ENCODE results near the gene FCN2.

Gene FCN2

DNA sequence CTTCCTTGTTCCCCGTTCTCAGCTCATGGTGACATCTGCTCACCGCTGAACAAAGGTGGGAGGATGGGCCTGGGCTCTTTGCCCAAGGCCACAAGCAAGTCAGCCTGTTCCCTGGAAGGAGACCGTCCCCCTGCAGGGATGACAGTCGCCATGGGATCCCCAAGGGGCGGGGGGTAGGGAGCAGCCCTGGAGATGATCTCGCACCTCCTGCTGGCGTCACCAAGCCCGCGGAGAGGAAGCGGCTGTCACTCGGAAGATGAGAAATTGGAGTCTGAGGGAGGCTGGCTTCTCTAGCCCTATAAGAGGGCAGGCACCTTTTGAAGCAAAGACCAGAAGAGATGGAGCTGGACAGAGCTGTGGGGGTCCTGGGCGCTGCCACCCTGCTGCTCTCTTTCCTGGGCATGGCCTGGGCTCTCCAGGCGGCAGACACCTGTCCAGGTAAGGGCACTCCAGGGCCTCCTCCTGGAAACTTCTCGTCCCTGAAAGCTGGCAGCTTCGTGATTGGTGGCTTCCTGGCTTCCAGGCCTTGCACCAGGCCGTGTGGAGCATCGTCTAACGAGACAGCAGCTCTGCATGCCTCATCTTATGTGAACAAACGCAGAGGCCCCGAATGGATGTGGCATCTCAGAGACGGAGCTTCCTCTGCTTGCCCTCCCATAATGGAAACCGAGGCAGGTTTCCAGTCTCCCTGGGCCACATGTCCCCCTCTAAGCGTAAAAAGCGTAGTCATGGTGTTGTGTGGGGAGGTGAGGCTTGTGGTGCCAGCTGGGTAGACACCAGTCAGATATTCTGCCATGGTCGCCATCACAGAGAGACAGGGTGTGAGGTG lies at the start of gene FCN2:
FCN2 (plus strand) TSS at position 327 of the 829 bp plus-strand sequence; CDS start at position 339, 12 bp downstream.
- DNase-seq, result no peak

DNA sequence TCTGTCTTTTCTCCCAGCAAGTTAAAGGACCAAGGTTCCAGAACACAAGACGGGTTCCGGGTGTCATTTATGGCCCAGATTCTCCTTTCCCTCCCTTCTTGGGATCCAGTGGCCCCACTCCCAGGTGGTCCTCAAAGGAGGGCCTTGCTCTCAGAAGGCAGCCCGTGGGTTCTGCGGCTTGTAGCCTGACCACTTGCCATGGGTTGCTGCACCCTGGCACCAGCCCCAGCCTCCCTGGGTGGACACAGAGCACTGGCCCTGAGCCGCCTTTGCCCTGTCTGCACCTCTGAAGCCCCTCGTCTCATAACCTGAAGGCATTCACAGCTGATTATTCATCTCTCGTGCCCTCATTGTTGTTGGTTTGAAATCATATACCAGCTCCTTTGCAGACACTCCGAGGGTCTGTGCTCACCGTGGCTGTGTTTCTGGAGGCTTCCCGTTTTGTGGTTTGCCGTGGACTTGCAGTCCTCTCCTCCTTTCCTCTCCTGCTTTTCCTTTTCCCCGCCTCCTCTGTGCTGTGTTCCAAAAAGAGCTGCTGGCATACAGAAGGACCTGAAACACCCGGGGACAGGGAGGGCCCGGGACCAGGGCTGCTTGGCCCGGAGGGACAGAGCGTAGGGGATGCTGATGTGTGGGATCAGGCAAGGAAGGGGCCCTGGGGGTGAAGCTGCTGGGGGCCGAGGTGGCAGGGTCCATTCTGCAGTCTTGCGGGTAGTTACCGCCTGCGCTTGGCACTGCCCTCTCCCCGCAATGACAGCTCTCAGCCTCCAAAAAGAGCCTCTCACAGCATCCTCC lies 49.5 kb upstream of the FCN2 start:
- DNase-seq, result no peak

DNA sequence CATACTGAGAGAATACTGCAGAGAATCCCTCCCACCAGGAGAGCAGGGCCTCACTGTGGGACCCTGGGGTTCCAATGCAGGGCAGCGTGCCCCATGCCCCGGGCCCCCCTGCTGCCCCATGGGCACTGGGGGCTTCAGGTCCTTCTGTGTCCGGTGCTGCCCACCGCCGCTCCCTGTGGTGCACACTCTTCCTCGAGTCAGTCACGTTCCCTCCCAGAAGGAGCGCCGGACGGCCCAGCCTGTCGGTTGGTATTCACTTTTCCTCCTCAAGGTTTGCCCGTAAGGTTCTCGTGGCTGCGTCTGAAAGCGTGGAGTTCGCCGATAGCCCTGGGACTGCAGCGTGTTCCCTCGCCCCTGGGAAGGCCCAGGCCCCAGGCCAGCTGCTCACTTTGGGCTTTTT lies 48.1 kb upstream of the FCN2 start:
- DNase-seq, result no peak

DNA sequence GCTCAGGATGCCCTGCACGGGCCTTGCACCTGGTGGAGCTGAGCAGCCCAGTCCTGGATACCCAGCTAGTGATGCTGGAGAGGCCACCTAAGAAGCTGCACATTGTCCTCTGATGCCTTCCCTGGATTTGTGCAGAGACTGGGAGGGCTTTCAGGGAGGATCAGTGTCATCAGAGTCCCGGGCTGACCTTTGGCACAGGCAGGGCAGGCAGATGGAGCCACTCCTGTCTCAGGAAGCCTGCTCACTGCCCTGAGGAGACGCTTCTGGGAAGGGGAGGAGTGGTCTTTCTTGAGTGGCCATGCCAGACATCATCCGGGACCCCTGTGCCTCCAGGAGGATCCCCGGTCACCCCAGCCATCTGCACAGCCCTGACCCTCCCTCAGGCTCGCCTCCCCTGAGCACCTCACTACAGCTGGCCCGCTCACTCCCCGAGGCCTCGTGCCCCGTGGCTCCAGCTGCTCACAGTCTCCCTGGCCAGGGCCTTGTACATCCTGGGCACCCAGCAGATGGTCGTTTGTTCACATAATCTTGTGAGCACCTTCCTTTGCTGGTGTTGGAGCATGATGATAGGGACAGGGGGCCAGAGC lies 47.2 kb upstream of the FCN2 start:
- no peak for DNase-seq

DNA sequence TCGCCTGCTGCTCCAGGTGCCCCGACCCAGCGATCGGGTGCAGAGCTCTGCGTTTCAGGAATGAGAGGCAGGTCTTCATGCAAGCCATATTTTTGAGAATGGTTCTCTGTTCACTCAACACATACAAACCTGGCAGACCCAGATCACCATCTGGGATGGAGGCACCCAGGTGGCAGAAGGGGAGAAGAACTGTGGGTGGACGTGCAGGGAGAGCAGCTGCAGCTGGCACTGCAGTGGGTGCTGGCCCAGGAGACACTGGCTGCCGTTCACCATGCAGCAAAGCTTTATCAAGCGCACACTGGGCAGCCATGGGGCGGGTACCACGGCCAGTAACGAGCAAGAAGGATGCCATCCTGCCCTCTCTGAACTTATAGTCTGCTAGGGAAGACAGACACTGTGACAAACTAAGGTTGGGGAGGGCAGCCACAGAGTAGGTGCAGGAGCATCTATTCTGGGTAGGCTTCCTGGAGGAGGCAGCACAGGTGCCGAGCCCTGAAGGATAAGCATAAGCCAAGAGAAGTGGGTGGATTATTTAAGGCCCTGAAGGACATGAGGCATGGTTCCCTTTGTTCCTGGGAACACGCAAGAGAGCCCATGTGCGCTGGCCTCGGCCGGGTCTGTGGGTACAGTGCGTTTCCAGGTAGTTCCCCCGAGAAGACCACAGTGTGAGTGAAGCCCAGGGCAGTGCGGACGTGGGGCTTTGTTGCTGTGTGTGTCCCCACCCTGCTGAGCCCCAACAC lies 46.2 kb upstream of the FCN2 start:
- no peak for DNase-seq

DNA sequence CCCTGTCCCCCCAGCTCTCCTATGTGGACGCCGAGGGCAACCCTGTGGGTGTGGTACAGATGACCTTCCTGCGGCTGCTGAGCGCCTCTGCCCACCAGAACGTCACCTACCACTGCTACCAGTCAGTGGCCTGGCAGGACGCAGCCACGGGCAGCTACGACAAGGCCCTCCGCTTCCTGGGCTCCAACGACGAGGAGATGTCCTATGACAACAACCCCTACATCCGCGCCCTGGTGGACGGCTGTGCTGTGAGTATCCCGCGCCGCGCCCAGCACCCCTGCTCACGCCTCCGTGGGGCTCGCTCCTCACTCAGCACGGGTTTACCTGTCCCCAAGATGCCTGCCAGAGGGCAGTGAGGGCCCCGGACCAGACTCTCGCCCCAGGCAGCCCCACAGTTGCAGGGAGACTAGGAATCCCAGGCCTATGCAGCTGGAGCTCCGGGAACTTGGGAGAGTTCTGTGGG lies 45.6 kb upstream of the FCN2 start:
- DNase-seq, result no peak

DNA sequence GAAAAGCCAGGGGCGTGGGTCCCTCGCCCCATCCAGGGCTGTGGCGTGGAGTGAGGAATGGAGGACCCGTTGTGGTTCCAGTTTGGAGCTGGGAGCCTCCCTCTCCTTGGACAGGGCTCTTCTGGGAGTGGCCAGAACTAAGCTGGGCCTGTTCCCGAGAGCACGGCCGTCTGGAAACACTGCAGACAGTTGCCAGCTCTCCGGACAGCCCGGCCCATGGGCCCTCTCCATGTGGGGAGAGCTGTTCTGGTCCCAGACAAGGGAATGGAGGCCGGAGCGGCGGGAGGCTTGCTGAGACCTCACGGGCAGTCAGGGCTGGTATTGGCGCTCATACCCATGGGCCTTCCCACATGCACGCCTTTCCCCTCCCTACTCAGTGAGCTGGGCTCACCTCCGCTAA lies 45.2 kb upstream of the FCN2 start:
- no peak for DNase-seq

DNA sequence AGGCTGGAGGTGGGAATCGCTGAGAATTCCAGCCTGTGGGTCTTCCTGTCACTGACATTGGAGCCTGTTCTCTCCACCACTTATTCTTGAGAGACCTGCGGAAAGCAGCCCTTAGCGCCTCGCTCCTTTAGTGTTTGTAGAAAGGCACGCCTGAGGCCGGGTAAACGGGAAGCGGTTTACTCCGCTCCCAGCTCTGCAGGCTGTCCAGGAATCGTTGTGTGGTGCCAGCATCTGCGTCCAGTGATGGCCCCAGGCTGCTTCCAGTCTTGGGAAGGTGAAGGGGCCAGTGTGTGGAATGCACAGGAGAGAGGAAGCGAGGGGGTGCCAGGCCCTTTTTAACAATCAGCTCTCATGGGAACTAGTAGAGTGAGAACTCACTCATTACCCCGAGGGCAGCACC lies 44.6 kb upstream of the FCN2 start:
- DNase-seq, result no peak

DNA sequence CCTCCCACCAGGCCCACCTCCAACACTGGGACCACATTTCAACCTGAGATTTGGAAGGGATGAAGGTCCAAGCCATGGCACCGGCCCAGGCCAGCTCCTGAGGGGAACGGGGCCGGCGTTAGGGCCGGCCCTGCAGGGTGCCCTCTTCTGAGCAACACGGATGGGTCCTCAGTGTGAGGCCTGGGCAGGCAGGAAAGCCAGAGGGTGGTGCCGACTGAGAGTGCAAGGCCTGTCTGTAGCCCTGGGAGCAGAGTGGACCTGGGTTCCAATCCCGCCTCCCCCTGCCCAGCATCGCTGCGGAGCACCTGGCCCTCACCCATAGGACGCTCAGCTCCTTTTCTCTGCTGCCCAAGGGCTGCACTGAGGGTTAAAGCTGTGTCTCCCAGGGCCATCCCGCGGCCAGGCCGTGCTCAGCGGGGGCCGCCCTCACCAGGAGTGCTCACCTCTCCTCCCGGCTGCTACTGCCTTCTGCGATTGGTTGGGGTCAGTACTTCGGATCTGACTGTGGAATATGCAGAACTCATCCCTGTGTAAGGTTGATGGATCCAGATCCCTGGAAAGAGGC lies 44.1 kb upstream of the FCN2 start:
- no peak for DNase-seq

DNA sequence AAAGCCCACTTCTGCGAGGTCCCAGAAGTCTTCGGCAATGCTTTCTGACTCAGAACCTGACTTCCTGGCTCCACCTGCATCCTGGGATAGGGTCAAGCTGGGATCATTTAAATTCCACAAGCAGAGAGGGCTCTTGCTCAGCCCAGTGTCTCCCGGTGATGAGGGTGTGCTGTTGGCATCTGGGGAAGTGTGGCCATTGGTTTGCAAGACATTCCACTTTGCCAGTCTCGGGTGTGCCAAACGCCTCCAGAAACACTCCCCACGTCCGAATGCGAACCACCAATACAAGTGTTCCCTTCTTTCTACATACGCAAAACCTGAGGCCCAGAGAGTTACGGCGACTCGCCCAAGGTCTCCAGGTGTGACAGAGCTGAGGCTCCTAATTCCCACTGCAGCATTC lies 43.1 kb upstream of the FCN2 start:
- DNase-seq, result no peak

DNA sequence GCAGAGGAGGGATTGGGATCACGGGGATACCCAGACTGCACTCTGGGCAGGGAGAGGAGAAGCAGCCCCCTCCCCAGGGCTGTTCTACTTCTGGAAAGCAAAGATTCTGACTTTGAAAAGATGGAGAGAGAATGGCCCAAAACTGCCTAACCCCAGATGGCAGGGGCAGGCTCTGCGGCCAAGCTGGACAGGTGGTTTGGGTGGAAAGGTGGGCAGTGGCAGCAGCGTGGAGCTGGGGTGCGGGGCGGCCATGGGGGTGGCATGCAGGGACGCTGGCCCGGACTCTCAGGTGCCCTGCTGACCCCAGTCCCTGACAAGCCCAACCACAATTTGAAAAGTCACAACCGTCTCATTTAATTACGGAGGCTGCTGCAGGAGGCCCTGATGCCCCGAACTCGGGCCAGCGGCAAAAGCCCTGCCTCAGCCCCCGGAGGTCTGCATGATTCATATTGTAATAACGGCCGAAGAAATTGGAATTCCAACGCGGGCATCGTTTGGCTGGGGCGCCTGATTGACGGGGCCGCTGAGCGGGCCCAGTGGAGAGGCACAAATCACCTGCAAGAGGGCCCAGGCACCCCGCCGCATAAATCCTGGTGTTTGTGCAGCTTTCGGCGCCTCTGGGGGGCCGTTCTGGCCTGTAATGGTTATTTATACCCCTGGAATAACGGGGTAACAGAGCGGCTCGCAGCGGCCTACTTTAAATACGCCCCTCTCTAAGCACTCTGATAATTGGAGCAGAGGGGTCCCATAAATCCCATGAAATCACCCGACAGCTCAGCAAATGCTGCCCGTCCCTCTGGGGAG lies 41.8 kb upstream of the FCN2 start:
- DNase-seq, result no peak

DNA sequence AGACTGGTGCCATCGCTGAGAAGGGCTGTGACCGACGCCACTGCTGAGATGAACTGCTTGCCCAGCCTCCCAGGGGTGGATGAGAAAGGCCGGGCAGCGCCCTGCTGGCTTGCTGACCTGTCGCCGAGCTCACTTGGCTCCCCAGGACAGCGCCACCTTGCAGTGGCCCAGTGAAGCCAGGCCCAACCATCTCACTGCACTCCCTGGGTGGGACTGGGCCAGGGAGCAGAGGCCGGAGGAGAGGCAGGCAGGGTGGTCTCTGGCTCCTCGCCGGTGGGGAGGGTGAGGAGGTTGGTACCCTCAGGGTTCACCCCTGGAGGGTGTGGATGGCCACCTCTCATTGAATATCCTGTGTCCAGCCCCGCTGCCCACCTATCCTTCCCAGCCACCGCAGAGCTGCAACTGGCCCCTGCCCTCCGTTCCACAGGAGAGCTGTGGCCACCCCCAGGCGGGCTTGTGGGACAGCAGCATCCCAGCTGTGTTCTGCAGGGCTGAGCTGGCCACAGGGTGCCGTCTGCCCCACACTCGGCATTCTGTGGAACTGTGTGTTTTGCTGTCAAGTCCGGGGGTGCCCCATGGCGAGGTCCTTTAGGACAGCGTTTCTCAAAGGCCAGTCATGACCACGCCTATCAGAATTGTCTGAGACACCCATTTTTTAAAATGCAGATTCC lies 41.0 kb upstream of the FCN2 start:
- no peak for DNase-seq

DNA sequence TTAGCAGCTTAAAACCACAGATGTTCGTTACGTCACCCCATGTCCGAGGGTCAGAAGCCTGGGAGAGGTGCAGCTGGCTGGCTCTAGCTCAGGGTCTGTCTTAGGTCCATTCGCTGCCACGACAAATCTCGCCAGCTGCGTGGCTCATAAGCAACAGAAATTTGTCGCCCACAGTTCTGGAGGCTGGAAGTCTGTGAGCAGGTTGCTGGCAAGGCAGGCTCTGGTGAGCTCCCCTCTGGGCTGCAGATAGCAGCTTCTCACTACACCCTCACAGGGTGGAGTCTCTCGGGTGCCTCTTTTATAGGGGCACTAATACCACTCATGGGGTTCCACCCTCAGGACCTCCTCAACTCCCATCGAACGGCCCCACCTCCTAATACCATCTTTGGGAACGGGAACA lies 40.1 kb upstream of the FCN2 start:
- DNase-seq, result no peak

DNA sequence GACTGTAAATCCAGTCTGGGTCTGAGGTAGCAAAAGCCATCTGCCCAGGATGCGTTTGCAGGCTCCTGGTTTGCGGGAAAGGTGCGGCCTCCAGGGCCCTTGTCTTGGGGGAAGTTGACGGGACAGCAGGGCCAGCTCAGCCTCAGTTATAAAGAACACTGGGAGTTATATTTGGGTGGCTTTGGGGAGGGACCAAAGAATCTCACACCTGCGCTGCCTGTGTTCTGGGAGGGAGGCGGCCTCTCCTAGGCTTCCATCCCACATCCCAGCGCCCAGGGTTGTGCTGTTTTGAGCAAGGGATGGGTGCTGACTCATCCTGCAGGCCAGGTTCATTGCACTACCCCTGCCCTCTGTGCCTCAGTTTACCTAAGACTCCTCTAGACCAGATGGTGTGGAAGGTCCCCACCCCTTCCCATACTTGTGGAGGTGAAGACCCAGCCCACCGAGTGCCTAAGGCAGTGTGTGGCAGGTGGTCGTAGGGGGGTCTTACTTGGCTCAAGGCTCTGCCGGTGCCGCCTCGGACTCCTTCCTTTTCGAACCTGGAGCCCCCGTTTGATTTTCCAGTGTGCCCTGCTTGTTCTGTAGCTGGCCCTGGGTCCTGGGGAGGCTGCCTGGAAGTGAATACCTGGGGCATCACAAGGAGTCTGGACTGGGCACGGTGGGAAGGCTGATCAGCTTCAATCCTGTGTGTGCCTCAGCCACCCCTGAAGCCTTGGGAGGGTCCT lies 39.3 kb upstream of the FCN2 start:
- DNase-seq, result no peak

DNA sequence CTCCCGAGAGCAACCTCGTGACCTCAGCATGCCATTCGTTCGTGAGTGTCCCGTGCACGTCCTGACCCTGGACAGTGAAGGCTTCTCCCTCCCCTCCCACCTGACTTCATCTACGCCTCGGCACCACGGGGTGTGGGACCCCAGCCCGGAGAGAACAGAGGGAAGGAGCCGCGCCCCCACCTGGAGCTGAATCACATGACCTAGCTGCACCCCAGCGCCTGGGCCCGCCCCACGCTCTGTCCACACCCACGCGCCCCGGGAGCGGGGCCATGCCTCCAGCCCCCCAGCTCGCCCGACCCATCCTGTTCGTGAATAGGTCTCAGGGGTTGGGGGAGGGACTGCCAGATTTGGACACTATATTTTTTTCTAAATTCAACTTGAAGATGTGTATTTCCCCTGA lies 38.3 kb upstream of the FCN2 start:
- no peak for DNase-seq

DNA sequence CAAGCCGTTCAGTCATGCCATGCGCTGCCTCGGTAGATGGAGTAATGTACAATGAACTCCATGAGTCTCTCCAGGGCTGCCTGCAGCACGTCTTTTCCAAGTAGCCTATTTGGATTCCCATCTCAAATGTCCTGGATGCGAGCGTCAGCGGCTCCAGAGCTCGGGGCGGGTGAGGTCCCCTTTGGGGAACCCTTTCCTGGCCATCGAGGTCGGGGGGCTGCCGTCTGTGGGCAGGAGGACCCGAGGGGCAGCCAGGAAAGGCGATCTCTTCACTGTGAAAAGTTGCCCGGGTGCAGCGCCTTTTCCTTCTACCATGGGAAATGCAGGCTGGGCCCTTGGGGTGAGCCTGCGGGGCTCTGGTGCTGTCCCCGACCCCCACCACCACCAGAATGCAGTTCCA lies 36.9 kb upstream of the FCN2 start:
- no peak for DNase-seq

DNA sequence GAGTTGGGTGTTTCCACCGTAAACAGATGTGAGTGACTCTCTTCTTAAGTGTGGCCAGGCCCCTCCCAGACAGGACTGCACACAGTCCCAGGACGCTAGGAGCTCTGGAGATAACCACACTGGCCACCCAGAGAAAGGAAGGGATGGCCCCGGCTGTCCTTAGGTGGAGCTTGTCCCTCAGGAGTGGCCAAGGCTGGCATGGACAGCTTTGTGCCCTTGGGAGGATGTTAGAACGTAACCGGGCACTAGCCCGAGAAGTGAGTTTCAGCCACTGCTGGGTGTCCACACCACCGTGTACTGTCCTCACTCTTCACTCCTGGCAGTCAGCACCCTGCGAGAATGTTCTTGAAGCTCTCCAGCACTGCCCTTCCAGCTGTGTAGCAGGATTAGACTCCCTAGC lies 35.8 kb upstream of the FCN2 start:
- DNase-seq, result no peak

DNA sequence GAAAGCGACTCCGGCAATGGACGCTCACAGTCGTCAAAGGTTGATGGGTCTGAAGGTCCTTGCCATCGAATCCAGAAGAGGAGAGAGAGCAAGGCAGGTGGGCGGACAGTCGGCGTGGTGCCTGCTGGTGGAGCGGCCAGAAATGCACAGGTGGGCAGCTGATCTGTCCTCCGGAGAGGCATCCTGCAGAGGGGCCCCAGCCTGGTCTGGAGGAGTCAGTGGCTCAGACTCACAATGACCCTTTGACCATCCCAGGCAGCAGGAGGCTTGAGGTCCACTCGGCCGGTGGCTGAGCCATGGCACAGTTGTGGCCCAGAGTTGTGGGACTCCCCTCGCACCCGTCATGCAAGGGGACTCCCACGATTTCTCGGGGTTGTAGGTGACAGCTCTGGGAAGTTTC lies 34.4 kb upstream of the FCN2 start:
- DNase-seq, result no peak

DNA sequence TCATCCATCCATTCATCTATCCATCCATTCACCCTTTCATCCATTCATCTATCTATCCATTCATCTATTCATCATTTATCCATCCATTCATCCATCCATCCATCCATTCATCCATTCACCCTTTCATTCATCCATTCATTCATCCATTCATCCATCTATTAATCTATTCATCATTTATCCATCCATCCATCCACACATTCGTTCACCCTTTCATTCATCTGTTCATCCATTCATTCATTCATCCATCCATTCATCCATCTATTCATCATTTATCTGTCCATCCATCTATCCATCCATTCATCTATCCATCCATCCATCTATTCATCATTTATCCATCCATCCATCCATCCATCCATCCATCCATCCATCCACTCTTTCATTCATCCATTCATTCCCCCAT lies 33.9 kb upstream of the FCN2 start:
- no peak for DNase-seq

DNA sequence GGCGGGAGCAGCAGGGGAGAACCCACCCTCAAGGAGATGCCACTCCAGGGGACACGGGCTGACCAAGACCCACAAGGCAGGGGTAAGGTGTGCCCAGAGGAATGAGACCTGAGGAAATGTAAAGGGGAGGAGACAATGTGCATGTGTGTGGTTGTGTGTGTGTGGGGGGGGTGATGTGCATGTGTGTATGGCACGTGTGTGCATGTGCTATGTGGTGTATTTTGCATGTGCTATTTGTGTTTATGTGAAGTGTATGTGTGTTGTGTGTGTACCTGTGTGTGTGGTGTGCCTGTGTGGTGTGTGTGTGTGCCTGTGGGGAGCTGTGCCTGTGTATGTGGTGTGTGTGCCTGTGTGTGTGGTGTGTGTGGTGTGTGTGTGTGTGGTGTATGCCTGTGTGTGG lies 33.5 kb upstream of the FCN2 start:
- DNase-seq, result no peak
